Urinary bladder (tissue), 4 donors: ENCODE data around the gene AKR1C1. TPM values are rescaled to one million over a fixed set of nuclear protein-coding genes. Genes with fewer than 3 reads are reported as not detected.
A peak's percentile ranks its signal among the peaks of the same experiment; 100 is the strongest.
"Not testable (repeated sequence)": the region's sequence is repeated elsewhere in the genome, so short reads cannot be mapped to it uniquely, and the experiment has no call there.

Experiments used
- DNase-seq: peaks from one replicate; pipeline ENCODE4 v3.0.0-alpha.2; 2015; ENCODE audit errors: extremely low spot score
- H3K27ac ChIP-seq: one replicate; pipeline ENCODE4 v1.5.1; 2013; ENCODE audit warnings: low read depth, mild to moderate bottlenecking, moderate library complexity
- H3K36me3 ChIP-seq: one replicate; pipeline ENCODE4 v1.6.1; 2013; ENCODE audit warnings: mild to moderate bottlenecking, moderate library complexity; ENCODE audit not compliant: insufficient read depth
- H3K4me1 ChIP-seq: one replicate; pipeline ENCODE4 v1.6.1; 2013; ENCODE audit warnings: mild to moderate bottlenecking, moderate library complexity; ENCODE audit not compliant: insufficient read depth
- H3K4me3 ChIP-seq: one replicate; pipeline ENCODE4 v1.5.1; 2013; ENCODE audit warnings: low read depth, low read length
- WGBS: extraction: QIAGEN DNeasy Blood & Tissue Kit; methylation state at CpG from one replicate; pipeline ENCODE4 v1.1.7; 2013; 5-methylcytosine and 5-hydroxymethylcytosine counted together
- polyA plus RNA-seq: library from polyadenylated mRNA; stranded (reverse); fragments of 200-250 nt; gene quantifications from one replicate; pipeline ENCODE4 v1.2.3, GENCODE V29; 2013
- total RNA-seq: library from RNA; depleted of rRNA; stranded (reverse); fragments of >200 nt; gene quantifications from one replicate; pipeline ENCODE4 v1.2.3, GENCODE V29; 2014
- donor health status: healthy with polysubstance abuse.
- donor health status: healthy.

The AKR1C1 gene
- total and polyA plus RNA-seq, 2 donors, result 27.8 to 124 TPM

DNA sequence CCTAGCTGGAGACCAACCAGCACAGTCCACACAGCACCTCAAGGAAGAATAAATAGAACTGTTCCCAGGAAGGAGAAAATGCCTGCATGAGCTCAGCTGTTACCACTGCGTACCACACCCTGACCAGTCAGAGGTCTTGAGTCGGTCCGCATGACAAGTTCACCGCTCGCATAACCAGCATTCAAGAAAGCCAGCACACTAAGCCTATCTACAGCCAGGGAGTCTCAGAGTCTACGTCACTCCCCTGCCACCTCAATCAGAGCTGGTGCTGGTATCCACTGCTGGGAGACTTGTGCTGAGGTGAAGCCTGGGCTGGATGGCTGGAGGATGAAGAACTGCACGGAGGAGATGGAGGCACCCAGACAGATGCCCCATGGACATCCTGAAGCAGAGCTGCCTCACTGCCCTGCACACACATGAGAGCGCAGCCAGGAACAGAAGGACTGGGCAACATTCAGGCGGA, 19.6 kb downstream of the AKR1C1 start:
- Histone ChIP-seq H3K36me3 (peaks cover 2% of the 10 kb centered on the region), H3K4me1 (no peaks in the 10 kb centered on the region), H3K27ac (no peak overlapping the region), H3K4me3 (no peak overlapping the region)
- 69% methylated on average over 9 of the region's 9 CpGs for WGBS
- DNase-seq, result no peak

DNA sequence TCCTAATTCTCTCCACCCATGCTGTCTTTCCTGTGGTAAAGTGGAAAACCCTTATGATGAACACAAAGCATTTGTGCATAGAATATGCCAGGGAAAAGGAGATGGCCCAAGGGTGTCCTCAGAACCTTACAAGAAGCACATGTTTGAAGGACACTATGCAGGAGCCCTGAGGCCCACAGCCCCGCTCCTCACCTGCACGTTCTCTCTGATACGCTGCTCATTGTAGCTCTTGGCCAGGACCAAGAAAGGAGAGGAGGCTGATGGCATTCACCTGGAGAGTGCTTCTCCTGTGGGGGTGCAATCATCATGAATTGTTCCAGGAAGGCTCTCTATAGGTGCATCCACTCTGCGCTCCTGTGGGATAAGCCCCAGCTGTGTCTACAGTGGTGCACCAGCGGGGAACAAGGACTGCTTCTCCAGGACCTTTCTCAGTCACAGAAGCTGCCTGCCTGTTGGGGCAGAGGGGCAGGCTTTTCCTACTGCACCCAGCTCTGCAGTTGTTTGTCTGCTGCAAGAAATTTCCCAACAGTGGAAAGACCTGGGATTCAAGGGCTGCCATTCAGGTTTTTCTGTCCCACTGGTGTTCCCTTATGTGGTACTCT, 20.5 kb downstream of the AKR1C1 start:
- Histone ChIP-seq H3K36me3 (peaks cover 2% of the 10 kb centered on the region), H3K4me3 (no peak overlapping the region), H3K4me1 (no peaks in the 10 kb centered on the region), H3K27ac (no peak overlapping the region)
- no peak for DNase-seq
- 97% methylated on average over 5 of the region's 5 CpGs for WGBS

DNA sequence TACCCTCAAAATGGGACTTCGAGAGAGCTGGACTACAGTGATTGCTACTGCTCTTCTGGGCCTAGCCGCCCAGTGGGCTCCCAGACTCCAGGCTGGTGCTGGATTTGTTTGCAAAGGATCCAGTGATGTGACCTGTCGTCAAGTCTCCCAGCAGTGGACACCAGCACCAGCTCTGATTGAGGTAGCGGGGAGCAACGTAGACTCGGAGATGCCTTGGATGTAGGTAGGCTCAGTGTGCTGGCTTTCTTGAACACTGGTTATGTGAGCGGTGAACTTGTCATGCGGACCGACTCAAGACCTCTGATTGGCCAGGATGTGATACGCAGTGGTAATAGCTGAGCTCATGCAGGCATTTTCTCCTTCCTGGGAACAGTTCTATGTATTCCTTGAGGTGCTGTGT, 21.0 kb downstream of the AKR1C1 start:
- Histone ChIP-seq H3K36me3 (no peaks in the 10 kb centered on the region), H3K4me3 (no peak overlapping the region), H3K4me1 (no peaks in the 10 kb centered on the region), H3K27ac (no peak overlapping the region)
- DNase-seq, result no peak
- 98% methylated on average over 10 of the region's 10 CpGs for WGBS

DNA sequence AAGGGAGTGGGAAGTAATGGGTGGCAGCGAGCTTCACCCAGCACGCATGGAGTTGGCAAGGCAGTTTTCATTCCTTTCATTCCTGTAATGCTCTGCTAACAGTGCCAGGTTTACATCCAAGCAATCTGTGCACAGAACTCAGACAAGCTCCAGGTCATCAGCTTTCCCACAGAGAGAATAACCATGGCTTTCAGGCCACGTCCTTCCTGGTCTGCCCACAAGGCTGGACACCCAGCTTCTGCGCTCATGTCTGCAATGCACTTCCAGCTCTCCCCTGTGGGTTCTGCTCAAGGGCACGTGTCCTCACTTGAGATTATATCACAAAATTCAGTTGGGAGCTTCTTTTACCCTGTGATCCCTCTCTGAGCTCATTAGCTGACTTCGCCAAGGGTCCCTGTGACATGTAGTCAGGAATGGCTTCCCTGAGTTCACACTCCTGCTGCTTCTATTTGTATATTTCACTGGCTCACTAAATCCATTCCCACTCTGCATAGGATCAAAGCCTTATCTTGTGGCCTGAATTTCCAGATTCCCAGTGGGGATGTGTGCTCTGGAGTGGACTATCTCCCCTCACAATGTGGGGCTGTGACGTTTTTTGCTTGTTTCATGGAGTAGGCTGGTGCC, 21.9 kb downstream of the AKR1C1 start:
- no peak overlapping the region for H3K27ac ChIP-seq

DNA sequence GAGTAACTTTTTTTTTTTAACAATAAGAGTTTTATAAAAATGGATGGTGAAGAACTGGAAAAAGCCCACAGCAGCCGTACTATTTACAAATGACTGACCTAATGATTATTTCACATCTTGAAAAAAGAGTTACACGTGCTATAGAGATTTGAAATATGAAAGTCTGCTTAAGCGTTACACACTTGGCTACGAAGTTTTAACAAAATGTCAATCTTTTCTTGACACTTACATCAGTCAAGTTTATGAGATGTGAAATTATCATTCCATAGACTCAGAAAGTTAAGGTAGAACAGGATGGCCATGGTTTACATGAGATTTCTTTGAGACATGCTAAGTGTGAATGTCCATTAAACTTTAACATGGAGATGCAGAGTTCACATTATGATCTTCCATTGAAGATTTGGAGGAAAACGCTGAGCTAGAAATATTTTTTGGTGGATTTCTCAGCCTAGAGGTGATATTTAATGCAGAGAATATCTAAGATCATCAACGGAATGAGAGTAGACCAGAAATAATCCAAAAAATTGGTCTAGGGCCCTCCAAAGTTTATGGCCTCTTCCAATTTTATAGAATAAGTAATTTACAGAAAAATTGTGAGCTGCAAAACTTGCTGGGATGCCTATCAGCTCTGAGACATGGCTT, 24.9 kb downstream of the AKR1C1 start:
- H3K4me1 ChIP-seq, DNase-seq, H3K36me3 ChIP-seq, H3K4me3 ChIP-seq, H3K27ac ChIP-seq: not testable (repeated sequence)
- 97% methylated on average over 6 of the region's 6 CpGs for WGBS

More for the DNA sequence above, 21.9 kb downstream of the AKR1C1 start:
- Histone ChIP-seq H3K36me3 (no peaks in the 10 kb centered on the region), H3K4me1 (no peaks in the 10 kb centered on the region), H3K4me3 (no peak overlapping the region)
- no peak for DNase-seq
- 50% methylated on average over 7 of the region's 7 CpGs for WGBS

DNA sequence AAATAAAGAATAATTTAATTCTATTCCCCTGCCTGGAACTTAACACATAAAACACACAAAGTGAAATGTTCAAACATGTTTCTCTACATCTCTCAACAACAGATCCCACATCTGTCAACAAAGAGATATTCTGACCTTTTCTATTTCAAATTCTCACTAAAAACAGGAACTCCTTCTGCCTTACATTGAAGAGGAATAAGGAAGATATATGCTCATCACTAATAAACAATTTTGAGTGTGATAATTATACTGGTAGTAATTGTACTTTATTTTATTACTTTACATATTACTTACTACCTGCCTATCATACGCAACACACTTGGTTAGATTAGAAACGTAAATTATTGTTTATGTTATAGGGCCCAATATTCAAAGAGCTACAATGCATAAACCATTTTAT, 27.0 kb downstream of the AKR1C1 start:
- DNase-seq, result no peak
- Histone ChIP-seq H3K4me1 (no peaks in the 10 kb centered on the region), H3K4me3 (no peak overlapping the region), H3K27ac (no peak overlapping the region), H3K36me3 (no peaks in the 10 kb centered on the region)
- 91% methylated on average over 2 of the region's 2 CpGs for WGBS

DNA sequence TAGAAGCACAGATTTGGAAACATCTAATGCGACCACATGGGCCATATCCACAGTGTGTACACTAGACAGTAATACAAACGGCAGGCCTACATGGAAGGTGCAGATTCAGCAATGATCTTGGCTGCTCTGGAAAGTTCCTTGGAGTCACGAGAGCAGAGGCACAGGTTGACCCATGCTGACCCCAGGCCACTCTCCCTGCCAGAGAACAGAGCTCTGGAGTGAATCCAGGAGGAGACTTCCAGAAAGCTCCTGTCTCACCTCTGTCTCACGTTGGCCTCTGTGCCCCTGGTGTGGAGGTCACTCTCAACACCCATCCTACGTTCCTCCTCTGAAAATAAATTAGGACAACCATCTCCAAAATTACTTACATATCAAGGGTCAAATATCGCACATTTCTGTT, 28.2 kb downstream of the AKR1C1 start:
- not testable (repeated sequence) for H3K4me1 ChIP-seq, H3K36me3 ChIP-seq, DNase-seq, H3K27ac ChIP-seq, H3K4me3 ChIP-seq
- 92% methylated on average over 3 of the region's 6 CpGs for WGBS

DNA sequence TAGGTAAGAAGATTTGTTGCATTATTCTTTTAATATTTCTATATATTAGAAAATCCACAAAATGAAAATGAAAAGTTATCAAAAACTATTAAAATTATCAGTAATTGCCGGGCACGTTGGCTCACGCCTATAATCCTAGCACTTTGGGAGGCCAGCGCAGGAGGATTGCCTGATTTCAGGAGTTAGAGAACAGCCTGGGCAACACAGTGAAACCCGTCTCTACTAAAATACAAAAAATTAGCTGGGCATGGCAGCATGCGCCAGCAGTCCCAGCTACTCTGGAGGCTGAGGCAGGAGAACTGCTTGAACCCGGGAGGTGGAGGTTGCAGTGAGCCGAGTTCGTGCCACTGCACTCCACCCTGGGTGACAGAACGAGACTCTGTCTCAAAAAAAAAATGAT, 29.3 kb downstream of the AKR1C1 start:
- WGBS, result 95% methylated on average over 10 of the region's 10 CpGs
- H3K36me3 ChIP-seq, H3K4me3 ChIP-seq, H3K4me1 ChIP-seq, H3K27ac ChIP-seq, DNase-seq: not testable (repeated sequence)

DNA sequence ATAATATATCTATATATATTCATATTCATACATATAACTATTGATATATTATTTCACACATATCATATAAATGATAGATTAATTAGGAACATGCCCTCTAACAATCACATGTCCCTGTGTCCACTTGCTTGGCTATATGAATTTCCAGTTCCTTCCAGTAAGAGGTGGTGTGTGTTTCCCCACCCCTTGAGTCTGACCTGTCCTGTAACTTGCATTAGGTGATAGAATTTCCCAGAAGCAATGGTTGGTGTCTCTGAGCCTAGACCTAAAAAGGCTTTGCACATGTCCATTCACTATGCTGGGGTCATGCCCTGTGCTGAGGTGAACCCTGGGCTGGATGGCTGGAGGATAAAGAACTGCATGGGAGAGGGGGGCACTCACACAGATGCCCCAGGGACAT, 31.0 kb downstream of the AKR1C1 start:
- H3K27ac ChIP-seq, H3K4me3 ChIP-seq, H3K36me3 ChIP-seq, H3K4me1 ChIP-seq, DNase-seq: not testable (repeated sequence)

DNA sequence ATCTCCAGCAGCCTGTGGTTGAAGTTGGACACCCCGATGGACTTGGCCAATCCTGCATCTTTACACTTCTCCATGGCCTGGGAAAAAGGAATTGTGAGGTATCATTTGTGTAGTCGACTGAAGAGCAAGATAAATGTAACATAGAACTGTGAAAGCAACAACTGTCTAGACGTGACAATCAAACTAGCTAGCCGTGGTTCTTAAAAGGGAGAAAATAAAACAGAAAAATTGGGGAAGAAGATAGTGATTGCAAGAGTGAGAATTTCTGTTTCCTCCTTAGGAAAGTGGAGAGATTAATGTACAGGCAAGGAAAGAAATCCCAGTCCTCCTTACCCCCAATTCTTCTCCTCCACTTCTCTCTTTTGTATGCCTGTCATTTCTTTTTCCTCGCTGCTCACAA, 35.5 kb downstream of the AKR1C1 start:
- H3K4me1 ChIP-seq, result no peaks in the 10 kb centered on the region

DNA sequence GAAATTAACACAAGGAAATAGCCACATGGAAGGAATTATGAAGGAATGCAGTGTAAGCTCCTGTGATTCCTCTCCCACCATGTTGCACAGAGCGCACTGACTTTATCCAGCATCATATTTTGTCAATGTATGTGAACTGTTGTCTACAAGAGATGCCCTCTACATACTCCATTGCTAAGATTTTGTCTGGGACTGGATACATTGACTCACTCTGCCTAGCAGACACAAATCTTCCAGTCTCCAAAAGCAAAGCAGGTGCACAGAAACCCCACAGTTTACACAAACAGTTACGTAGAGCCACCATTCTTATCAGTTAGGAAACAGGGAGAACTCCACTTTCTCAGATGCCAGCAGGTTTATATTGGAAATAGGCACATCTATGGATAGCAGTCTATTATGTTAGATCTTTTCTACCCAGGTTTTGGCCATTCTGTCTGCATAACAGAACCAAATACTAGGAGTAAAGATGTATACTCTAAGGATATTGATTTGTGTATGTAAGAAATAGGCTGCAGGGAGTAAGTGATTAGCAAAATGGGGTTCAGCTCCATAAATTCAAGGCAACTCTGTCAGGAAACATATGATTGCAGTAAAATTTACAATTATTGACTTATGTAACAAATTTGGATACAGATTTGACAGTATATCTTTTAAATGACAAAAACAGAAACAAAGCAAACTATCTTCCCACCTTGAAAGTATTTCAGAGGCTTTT, 39.0 kb downstream of the AKR1C1 start:
- no peaks in the 10 kb centered on the region for H3K36me3 ChIP-seq
- WGBS, result 88% methylated on average over 2 of the region's 2 CpGs
- H3K4me1 ChIP-seq, result no peaks in the 10 kb centered on the region
- peak overlapping the region; percentile 39 for H3K4me3 ChIP-seq
- no peak overlapping the region for H3K27ac ChIP-seq
- DNase-seq, result no peak

More for the DNA sequence above, 35.5 kb downstream of the AKR1C1 start:
- 77% methylated on average over 5 of the region's 5 CpGs for WGBS
- H3K36me3 ChIP-seq, result no peaks in the 10 kb centered on the region
- H3K27ac ChIP-seq, result no peak overlapping the region
- no peak for DNase-seq
- no peak overlapping the region for H3K4me3 ChIP-seq

DNA sequence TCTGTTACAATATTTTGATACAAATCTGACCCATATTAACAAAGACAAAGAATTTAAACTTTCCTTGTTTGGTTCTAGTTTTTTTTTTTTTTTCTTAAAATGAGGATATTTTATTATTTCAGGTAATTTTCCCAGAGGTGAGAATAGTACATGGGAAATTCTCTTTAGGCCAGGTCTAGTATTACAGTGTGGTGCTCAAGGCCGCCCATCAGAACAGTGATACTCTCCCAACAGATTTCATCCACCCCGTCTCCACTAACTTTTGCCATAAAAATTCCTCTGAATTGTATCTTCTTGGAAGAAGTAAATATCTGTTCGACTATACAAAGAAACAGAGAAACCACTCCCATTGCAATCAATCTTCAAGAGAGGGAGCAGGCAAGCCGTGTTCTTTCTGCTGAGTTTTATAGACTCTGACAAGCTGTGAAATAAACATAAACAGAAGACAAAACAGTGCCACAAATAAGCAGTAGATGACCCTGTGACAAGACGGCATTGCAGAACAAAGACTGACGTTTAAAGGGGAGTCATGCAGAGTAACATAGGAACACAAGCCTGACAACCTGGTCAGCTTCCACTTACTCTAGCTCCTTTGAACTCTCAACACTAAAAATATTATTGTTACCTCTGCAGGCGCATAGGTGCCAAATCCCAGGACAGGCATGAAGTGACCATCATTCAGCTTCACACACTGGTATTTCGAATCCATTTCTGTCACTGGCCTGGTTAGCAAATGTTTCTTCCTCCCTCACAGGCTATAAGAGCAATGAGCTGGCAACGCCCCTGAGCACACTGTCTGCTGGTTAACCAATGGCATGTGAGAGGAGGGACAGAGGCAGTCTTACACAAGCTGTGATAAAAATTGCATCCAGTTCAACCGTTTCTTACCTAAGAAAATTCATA, 40.2 kb downstream of the AKR1C1 start, which contains the start of gene AKR1C2:
Gene AKR1C2, minus strand, starts transcription at position 731 of the 903 bp plus-strand sequence. Its CDS starts 22 bp downstream, at position 709.
- not testable (repeated sequence) for DNase-seq, H3K27ac ChIP-seq, H3K4me1 ChIP-seq, H3K36me3 ChIP-seq
- WGBS, result 35% methylated on average over 7 of the region's 10 CpGs
- peak within 1 kb of the TSS; percentile 39 for H3K4me3 ChIP-seq

DNA sequence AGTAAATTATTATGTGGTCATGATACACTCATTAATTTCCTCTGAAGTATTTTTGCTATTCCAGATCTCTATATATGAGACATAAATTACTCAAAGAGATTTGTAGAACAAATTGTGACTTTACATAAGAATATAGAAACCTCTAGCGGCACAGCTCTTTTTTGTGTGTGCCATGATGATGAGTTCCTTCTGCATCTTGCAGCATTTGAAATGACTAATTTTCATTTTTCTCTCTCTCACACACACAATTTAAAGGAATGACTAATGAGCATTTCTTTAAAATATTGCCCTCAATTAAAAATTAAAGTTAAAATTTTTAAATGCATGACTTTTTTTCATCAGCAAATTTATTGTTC, 40.8 kb downstream of the AKR1C1 start:
- not testable (repeated sequence) for H3K27ac ChIP-seq, DNase-seq, H3K36me3 ChIP-seq, H3K4me3 ChIP-seq, H3K4me1 ChIP-seq
- WGBS, result 0% methylated on average over 1 of the region's 1 CpG
